ENCODE results near the gene SLC45A1. TPM values are rescaled to one million over a fixed set of nuclear protein-coding genes. Genes with fewer than 3 reads are reported as not detected.

The SLC45A1 gene
- total RNA-seq, 1 donor from 2014 or later, result 8.6 TPM

DNA sequence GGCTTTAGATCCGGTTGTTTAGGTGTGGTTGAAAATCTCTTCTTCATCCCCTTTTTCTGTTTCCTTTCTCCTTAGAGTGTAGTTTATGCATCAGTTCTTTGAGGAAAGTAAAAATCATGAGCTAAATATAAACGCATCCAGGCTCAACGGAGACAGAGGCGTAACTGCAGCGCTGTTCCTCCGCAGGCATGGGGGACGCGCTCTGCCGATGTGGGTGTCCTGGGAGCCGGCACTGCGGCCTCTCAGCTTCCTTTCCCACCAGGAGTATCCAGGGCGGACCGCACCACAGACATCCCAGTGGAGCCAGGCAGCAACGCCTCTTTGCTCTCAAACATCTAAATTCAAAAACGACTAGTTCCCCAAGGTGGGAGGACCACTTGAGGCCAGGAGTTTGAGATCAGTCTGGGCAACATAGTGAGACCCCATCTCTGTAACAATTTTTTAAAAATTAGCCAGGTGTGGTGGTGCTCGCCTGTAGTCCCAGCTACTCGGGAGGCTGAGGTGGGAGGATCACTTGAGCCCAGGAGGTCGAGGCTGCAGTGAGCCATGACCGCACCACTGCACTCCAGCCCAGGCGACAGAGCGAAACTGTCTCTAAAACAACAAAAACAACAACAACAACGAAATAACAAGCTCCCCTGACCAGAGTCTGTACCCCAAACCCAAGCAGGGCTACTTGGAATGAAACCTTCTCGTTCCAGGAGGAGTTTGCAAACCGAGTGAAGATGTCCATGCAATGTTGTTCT is 16.4 kb downstream of the SLC45A1 start:
- FAIRE-seq, result no peak
- no peak for DNase-seq (ENCODE audit: low spot score in 2 of 2)

DNA sequence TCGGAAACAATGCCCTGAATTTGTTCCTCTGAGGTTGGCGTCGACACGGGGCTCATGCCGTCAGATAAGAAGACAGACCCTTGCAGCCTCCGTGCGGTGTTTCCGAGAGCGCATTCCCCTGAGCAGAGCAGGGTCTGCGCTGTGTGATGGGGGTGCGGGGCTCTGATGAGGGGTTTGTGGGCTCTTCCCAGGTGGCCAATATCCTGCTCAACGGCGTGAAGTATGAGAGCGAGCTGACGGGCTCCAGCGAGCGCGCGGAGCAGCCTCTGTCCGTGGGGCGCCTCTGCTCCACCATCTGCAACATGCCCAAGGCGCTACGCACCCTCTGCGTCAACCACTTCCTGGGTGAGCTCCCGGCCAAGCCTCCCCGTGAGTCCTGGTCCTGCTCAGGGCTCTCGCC is 17.3 kb downstream of the SLC45A1 start:
- DNase-seq (ENCODE audit: low spot score in 2 of 2) (no peak), FAIRE-seq (no peak)

DNA sequence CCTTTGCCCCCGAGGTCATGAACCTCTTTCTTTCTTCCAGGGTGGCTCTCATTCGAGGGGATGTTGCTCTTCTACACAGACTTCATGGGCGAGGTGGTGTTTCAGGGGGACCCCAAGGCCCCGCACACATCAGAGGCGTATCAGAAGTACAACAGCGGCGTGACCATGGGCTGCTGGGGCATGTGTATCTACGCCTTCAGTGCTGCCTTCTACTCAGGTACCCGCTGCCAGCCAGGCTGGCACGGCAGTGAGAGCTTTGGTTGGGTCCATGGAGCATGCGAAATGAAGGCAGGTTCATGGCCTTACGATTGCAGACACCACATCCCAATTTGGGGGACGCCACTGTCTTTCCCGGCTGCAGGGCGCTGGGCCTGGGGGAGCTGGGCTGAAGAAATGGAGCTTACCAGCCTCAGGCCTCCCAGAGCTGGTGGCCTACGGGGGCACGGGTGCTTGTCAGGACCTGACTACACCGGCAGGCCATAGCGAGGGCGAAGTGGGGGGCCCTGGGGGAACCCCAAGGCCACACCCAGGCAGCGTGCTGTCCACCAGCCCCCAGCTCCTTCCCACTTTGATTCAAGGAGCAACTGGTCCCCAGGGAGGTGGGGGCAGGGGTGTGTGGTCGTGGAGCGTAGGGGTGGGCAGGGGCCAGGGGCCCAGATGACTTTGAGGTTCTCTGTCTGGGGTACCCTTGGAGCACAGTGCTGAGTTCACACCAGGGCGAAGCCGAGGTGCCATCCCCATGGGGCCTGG is 20.0 kb downstream of the SLC45A1 start:
- DNase-seq (ENCODE audit: low spot score in 2 of 2), result no peak
- FAIRE-seq, result no peak

GRCh38 chr1:8338526-8339202 is 20.8 kb downstream of the SLC45A1 start:
- FAIRE-seq (no peak), DNase-seq (ENCODE audit: low spot score in 2 of 2) (no peak)

DNA sequence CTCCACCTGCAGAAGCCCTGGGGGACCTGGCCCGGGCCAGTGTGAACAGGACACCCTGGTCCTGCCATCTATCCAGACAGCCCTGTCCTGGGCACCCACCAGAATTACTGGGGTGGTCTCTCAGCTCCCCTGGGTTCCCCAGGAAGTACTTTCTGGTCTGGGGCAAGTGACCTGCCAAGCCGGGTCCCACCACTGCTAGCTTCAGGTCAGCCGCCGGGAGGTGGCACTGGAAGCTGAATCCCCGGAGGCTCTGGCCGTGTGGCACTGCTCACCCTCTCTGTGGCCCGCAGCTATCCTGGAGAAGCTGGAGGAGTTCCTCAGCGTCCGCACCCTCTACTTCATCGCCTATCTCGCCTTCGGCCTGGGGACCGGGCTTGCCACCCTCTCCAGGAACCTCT is 21.3 kb downstream of the SLC45A1 start:
- FAIRE-seq, result no peak
- DNase-seq (ENCODE audit: low spot score in 2 of 2), result no peak

DNA sequence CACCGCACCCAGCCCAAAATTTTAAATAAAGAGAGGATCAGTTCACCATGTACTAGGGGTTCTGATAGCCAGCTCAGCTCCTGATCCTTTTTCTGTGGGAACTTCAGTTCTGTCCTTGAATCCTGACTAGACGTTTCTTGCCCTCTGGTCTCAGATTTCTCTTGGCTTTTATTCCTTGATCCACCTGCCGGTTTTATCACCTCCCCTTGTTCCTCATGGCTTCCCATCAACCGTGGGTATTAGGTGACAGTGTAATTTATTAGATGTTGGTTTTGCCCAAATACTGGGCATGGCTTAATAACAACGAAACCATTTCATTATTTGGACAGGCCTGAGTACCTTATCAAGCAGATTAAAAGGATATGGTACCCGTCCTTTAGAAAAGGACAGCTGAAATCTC is 22.5 kb downstream of the SLC45A1 start:
- FAIRE-seq (no peak), DNase-seq (ENCODE audit: low spot score in 2 of 2) (no peak)

GRCh38 chr1:8342325-8342724 is 24.4 kb downstream of the SLC45A1 start:
- no peak for DNase-seq (ENCODE audit: low spot score in 2 of 2)
- no peak for FAIRE-seq

- FAIRE-seq, result no peak
- DNase-seq (ENCODE audit: low spot score in 2 of 2), result no peak
These were observed 25.1 kb downstream of the SLC45A1 start for GRCh38 chr1:8343044-8343443.

DNA sequence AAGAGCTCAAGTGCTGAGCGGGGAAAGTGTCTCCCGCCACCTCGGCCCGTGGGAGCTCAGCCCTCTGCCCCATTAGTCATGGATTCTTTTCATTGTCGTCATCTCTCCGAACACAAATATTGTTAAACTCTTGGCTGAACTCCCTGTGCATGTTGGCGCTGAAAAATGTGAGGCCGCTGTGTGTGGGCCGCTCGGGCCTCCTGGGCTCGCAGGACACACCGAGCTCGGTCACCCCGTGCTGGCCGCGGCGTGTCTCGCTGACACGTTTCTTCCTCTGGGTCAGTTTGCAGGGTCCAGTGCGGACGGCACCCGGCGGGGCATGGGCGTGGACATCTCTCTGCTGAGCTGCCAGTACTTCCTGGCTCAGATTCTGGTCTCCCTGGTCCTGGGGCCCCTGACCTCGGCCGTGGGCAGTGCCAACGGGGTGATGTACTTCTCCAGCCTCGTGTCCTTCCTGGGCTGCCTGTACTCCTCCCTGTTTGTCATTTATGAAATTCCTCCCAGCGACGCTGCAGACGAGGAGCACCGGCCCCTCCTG is 25.6 kb downstream of the SLC45A1 start:
- FAIRE-seq (no peak), DNase-seq (ENCODE audit: low spot score in 2 of 2) (no peak)

GRCh38 chr1:8344893-8345507 is 27.1 kb downstream of the SLC45A1 start:
- FAIRE-seq, result no peak

DNA sequence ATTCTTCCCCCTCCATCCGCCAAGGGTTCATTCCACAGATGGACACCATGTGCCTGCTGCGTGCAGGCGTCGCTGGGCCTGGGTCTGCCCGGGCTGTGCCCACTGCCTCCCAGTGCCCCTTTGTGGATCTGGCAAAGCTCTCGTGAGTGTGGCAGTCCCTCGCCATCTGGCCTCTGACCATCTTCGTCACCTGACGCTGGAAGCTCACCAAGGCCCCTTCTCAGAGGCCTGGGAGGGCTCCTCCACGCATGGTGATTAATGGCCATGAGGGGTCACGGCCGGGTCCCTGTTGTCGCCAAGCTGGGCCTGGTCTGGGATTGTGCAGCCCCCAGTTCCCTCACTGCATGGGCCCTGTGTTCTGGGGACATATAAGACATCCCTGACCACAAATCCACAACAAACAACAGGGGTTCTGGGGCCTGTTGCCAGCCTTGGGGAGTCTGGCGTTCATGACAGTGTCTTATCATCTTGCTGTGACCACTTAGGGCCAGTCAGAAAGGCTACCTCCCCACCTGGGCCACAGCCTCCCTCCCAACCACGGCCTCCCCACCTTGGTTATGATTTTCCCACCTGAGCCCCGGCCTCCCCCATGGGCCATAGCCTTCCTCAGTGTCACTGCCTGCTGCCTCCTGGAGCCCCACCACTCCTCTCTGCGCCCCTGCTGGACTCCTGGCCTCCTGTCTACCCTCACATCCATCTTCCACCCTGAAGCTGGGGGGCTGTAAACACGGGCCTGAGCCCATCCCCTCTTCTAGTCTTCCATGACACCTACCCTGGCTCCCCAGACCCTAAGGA is 27.9 kb downstream of the SLC45A1 start:
- FAIRE-seq (no peak), DNase-seq (ENCODE audit: low spot score in 2 of 2) (no peak)

More at GRCh38 chr1:8344893-8345507, 27.1 kb downstream of the SLC45A1 start:
- no peak for DNase-seq (ENCODE audit: low spot score in 2 of 2)

DNA sequence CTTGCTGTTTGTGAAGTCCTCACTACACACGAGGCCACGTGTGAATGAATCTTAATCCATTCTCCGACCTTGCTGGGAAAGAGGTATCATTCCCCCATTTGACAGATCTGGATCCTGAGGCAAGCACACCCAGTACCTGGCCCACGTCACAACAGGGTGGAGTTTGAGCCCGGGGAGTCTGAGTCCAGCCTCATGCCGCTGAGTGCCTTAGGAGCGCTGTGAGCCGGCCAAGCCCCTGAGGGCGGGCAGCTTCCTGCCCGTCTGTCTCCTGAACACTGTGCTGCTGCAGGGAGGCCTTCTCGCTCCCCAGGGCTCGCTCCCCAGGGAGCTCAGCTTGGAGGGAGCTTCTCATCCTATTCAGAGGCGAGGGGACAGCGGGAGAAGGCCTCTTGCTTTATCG is 29.7 kb downstream of the SLC45A1 start:
- FAIRE-seq, result no peak

DNA sequence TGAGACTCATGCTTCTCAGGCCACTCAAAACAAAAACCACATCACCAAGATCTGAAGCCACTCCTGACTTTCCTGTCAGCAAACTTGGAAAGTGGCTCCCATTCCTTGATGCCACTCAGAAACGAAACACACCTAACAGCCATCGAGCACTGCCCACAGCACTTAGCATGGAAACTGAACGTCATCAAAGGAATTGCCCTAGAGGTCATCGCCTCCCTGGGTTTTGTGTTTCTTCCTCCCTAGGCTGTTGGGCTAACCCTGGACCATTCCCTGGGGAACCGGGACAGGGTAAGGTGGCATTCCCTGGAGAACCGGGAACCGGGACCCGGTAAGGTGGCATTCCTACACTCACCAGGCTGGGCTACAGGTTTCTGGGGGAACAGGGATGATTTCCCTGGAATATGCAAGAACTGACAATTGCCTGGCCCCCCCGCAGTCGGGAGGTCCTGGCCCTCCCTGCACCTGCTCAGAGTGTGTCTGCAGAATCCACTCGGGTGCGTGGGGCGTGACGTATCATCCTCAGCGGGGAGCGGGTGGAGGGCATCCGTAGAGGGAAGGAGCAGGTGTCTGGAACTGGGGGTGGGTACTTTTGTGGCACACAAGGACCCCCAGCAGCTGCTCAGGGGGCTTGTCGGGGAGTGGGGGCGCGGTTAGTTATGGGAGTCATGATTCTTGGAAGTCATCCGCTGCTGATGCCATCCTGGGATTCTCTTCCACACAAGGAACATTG is 30.3 kb downstream of the SLC45A1 start:
- DNase-seq (ENCODE audit: low spot score in 2 of 2), result no peak
- FAIRE-seq, result no peak

More for the DNA sequence above, 29.7 kb downstream of the SLC45A1 start:
- DNase-seq (ENCODE audit: low spot score in 2 of 2), result no peak

- peak; percentile 69 to 81 for DNase-seq (ENCODE audit: low spot score in 2 of 2)
- FAIRE-seq, result no peak
These were observed 31.0 kb downstream of the SLC45A1 start for GRCh38 chr1:8348777-8349472.

GRCh38 chr1:8349473-8349865 is 31.6 kb downstream of the SLC45A1 start:
- DNase-seq (ENCODE audit: low spot score in 2 of 2) (no peak), FAIRE-seq (no peak)

DNA sequence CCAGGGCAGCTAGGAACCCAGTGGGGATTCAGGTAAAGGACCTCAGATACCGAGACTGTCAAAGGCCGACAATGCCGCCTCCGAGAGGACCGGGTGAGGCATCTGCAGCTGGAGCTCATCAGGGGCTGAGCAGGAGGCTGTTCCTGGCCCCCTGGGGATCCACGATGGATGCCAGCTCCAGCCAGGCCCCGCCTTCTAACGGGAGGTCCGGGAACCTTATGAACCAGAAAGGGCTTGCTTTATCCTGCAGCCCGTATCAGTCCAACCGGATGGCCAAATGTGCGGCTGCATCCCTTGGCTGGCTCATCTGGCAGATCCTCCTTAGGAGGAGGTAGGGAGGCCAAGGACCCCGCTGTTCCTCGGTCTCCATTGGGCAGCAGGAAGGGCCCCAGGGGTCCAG is 32.0 kb downstream of the SLC45A1 start:
- DNase-seq (ENCODE audit: low spot score in 2 of 2) (no peak), FAIRE-seq (no peak)

DNA sequence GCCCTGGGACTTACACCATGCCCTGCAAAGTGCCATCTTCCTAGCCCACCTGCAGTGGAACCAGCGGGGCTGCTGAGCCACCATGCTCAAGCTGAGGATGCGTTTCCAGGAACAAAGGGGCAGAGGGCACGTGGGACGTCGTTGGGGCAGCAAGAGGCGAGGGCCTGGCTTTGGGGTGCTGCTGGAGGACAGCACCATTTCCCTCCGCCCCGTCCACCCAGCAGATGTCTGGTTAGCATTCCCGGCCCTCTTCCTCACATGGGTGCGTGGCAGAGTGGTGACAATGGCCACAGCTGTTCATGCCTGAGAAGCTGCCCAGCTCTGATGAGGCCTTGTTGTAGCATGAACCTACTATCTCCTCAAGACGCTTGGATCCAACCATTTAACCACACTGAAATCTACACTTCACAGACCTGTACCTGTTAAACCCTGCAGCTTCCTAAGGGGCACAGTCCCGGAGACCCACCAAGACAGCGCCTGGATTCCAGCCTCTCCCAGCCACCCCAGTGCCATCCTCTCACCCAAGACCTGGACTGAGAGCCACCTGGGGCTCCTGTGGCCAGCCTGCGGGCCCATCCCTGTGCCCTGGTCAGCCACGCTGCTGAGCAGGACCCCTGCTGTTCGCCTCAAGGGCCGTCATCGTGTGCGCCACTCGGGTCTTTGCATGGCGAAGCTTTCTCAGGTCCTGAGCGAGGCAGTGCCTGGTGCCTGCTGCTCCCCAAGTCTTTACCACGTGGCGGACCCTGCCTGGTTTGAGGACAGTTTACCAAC is 33.2 kb downstream of the SLC45A1 start:
- FAIRE-seq, result no peak
- DNase-seq (ENCODE audit: low spot score in 2 of 2), result no peak
